DMS 273 treated with DMSO at 0.1 percent for 48 hours (cell line): ENCODE results near the gene NTNG1.

Experiments used
- DNase-seq: peaks from one replicate; lab custom pipeline; 2025; lab: John Stamatoyannopoulos, UW

The NTNG1 gene

DNA sequence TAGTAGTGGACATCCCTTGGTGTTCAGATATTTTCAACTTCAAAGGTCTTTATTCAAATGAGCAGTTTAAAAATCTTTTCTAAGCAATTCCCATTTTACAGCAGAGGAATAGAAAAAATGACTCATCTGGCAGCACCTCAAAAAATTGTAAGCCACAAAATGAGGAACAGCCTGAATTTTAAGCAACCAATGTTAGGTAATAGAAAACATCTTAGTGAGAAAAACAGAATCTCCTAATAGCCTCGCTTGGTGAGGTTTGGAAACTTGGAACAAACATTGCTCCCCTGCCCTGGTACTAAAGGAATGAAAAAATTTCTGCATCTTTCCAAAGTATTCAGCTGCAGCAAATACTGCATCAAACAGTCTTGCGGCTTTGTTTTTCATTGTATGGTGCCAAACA lies 264.4 kb downstream of the NTNG1 start:
- no peak for DNase-seq

DNA sequence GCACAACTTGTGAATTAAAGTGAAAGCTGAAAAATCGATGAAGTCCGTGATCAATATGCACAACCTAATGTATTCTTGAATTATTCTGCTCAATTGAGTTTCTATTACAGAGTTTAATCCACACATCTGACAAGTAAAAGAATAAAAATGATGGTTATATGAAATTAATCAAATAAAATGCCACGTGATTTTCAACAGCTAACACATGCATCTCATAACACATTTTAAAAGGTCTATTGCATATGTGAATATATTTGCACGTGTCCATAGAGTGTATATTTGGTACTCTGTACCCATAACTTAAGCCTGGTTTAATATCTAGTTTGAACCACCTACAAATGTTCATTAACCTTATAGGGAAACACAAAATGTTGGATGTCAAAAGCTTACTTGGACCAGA lies 266.2 kb downstream of the NTNG1 start:
- no peak for DNase-seq

DNA sequence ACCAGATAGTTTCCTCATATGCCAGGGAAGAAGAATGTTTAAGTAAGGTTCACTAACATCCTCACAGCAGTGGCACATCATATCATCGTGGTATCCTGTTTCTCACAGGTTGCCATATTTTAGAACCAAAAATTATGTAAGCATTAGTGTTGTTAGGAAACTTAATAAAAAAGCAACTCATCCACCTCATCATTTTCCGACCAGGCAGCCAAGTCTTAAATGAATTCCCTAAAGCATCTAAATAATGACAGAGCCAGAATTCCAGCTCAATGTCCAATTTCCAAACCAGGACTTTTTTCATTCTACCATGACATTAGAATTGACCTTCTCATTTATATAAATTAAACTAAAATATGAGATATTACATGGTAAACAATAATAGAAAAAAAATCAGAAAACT lies 272.7 kb downstream of the NTNG1 start:
- no peak for DNase-seq

DNA sequence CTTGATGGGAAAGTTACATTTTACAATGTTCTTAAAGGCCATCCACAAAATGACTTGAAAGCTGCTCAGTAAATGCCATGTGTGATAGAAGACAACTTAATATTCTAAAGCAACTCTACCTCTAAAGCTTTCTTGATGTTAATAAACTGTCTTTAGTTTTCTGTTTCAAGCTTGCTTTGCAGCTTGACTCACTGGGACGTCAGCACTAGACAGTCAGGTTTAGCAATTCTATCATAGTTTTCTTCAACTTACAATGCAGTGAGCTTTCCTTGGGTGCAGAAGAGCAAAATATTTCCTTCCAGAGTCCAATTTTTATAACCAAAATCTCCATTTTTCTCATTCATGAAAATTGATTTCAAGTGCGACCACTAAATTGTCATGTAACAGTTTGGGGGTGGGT lies 273.1 kb downstream of the NTNG1 start:
- no peak for DNase-seq

DNA sequence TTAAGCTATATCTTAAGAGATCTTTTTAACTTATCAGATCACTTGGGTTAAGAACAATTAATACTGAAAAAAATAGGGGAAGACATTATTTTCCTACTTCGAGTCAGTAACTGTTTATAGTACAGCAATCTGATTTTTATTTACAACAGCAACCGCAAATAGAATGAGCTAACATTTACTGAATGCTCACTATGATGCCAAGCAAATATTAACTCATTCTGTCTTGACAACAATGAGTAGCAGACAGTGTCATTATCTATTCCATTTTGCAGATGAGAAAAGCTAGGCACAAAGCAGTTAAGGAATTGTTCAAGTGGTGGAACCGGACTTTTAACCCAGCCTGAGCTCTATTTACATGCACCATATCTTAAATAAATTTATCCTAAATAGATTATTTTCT lies 273.7 kb downstream of the NTNG1 start:
- DNase-seq, result no peak

DNA sequence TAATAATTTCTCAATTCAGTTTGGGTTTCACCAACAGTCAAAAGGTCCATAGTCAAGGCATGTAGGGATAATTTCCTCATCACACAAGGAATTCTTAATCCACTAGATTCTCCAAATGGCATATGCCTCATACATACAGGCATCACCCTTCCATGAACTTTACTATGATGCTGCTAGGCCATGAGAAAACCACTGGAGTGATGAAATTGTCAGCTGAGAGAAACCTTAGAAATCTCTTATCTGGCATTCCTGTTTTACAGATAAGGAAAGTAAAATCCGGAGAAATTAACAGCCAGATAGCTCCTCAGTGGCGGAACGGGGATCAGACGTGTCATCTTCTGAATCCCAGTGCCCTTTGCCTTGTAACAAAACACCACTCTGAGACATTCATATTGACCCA lies 274.4 kb downstream of the NTNG1 start:
- DNase-seq, result no peak

DNA sequence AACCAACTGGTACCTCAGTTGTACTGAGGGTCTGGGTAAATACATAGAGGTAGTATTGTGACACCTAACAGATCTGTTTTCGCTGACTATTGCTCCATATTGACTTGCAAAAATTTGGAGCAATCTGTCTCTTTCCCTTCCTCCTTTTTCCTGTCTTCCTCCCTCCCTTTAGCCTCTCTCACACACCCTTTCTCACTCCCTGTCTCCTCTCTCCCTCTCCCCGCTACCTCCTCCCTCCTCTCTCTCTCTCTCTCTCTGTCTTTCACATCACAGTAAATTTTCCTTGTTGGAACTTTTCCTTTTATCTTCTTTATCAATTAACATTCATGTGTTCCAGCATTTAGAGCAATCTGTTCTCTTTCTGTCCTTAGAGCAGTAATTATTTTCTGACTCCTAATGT lies 278.2 kb downstream of the NTNG1 start:
- DNase-seq, result no peak

DNA sequence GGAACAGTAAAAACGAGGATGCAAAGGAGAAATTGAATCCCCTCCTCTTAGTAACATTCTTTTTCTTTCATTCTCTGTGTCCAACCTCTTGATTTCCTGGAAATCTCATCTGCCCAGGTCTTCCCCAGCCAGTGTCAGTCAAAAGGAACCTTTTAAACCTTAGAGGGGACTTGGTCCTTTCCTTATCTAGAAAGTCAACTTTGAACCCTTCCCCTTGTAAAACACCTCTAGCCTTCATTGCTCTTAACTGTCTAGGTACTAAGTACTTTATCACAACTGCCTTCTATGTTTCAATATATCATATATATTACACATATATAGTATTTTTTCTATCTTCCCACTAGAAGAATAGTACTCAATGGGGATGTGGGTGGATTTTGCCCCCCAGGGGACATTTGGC lies 282.1 kb downstream of the NTNG1 start:
- DNase-seq, result no peak

DNA sequence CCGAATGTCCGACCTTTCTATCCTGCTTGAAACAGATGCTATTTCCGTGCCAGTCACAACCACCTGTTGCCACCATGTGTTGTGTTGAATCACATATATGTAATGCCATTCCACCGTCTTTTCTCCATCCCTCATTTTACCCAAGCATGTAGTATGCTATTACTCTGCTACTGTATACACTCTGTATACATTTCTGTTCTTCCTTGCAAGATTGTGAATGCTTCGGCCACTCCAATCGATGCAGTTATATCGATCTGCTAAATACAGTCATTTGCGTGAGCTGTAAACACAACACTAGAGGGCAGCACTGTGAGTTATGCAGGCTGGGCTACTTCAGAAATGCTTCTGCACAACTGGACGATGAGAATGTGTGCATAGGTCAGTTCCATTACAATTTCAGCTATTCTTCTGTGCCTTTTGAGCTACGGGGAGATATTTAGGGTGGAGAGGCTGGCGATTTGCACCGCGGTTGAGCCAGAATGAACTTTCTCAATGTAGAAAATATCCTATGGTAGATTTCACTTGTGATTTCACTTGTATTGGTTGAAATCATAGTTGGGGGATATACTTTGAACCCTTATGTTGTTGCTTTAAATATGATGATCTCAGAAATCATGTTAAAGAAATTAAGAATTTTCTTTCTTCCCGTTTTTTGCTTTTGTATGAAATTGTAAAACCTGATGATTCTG lies 289.8 kb downstream of the NTNG1 start:
- DNase-seq, result no peak

DNA sequence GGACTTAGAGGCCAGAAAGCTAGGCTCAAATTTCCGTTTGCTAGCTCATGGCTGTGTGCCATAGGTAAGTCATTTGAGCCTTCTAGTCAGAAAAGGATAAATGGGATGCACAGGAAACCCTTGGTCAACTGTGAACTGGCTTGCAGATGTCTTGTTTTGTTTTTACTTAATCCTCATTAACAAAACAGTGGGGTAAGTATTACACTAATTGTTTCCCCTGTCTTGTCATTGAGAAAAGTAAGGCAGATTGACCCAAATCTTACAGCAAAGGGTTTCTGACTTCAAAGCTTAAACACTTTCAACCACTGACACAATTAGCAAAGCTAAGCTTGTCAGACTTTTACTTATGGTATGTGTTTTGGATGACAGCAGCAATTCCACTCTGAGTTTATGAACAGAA lies 291.3 kb downstream of the NTNG1 start:
- no peak for DNase-seq

DNA sequence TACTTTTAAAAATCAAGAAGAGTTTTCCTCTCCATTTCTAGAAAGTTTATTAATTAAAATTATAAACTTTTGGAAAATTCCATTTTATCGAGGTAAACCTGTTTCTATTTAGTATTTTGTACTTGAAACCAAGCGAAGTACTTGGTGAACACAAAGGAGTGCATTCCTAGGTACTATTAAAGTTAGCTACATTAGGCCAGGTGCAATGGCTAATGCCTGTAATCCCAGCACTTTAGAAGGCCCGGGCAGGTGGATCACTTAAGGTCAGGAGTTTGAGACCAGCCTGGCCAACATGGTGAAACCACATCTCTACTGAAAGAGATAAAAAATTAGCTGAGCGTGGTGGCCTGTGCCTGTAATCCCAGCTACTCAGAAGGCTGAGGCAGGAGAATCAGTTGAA lies 292.2 kb downstream of the NTNG1 start:
- DNase-seq, result no peak

DNA sequence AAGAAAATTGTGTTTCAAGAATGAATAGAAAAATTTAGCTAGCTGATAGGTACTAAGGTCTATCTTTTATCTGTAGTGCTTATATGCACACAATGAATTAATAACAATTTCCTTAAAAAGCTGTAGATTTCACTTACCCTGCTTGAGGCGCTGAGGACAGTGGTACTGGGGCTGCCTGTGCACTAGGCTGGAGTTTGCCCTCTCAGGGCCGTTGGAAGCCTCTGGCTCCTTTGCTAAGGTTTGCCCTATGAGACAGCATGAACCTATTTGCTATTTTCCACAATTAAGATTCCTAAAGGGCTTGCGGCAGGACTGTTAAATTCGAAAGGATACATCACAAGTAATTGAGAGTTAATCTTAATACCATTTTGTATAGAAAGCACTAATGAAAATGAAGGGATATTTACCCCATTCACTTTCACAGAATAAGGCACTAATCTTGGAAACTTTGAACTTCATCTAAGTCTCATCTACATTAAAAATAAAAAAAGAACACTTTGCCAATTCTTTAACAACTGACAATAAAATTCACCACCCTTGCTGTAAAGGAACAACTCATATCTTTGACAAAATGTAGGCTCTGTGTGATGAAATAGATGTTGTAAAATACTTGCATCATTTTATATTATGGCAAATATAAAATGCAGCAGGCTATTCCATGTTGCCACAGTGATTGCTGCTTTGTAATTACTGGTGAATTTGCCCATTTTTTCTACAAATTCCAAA lies 293.0 kb downstream of the NTNG1 start:
- no peak for DNase-seq

DNA sequence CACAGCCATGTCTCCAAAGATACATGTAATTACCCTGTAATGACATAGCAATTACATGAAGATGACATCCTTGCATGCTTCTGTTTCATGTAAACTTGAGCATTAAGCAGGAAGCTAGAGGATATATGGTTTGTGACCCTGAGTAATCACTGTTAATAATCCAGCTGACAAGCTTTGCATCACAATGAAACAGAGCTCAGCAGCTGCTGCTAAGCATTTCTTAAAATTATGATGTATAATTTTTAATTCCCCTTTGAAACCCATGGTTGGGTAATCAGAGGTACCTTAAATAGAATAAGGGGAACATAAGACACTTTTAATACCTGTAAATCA lies 293.5 kb downstream of the NTNG1 start:
- no peak for DNase-seq

DNA sequence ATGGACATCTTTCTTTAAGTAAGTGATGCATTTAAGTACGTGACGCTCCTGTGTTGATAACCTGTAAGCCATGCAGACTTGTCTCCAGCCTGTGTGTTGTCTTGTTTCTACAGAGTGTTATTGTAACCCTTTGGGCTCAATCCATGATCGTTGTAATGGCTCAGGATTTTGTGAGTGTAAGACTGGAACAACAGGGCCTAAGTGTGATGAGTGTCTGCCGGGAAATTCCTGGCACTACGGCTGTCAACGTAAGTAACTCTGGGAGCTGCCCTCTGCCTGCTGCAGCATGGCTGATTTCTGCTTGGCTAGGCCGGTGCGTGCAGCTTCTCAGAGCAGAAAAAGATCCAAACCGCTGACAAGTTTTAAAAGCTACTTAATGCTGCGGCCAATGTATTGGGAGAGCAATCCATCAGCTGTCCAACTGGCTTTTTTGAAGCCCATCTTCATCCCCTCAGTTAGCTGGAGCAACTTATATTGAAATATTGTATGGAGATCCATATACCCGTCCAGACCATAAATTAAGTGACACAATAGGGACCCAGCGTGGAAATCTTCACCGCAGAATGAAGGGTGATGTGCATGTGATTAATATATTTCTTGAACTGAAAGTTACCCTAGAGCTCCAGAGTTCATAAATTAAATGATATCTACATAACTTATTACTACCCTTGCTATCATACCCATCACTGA lies 295.9 kb downstream of the NTNG1 start:
- DNase-seq, result no peak

DNA sequence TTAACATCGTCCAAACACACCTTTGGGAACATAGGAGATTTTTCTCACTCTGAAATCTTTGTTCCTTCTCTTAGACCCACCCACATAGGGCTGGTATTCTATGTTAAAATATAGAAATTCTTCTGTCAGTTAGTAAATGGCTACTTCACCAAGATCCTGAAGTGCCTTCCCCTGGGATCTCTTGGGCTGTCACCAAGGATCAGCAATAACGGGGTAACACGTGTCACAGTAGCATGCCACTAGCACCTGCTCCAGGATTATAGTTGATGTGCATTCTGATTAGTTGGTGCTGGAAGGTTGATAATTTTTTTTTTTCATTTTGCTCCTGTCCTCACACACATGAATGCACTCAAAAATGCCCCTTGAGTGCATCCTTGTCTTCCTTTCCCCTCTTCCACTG lies 298.7 kb downstream of the NTNG1 start:
- DNase-seq, result no peak

DNA sequence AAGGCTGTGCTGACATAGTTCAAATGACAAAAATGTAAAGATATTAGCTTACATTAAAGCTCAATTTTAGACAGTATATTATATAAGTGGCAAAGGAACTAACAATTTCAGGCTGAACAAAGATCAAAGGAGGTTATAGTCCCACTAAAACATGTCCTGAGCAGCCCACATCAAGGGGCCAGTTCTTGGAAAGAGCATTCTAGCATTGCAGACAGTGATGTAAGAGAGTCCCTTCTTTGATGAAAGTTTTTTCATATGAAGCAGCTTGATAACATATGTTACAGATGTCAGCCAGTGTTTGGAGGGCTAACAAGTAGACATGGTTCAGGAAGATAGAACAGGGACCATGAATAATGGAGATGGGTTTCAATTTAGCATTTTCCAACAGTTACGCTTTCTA lies 301.7 kb downstream of the NTNG1 start:
- no peak for DNase-seq

DNA sequence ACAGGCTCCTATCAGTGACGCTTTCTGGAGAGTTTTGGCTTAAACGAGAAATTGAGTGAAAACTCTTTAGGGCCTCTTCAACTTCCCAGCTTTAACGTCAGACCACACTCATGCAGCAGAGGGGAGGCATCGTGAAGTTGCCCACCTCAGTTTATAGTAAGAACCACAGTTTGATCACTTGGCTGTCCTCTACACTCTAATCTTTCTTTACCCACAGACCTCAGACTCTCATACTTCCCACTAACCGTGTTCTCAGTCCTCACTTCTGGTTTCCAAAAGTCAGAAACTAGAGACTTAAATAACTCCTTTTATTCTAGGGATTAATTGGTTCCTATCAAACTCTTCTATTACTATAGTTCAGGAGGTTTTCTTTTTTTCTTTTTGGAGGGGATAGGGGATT lies 302.2 kb downstream of the NTNG1 start:
- DNase-seq, result no peak

DNA sequence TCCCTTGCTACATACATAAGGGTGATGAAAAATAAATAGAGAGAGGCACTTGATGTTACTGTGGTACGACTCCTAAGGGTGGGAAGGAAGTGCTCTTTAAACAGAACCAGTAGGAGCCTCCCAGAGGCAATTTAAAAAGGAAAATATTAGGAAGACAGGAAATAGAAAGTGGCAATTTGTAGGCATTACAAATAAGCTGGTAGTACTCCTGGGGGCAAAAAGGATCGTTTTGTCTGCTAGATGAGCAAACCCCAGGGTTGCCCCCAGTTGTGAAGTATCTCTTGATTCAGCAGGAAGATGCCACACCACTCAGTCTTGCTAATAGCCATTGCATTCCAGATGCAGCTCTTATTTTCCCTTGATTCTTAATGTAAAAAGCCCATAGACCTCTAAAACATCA lies 303.0 kb downstream of the NTNG1 start:
- no peak for DNase-seq

DNA sequence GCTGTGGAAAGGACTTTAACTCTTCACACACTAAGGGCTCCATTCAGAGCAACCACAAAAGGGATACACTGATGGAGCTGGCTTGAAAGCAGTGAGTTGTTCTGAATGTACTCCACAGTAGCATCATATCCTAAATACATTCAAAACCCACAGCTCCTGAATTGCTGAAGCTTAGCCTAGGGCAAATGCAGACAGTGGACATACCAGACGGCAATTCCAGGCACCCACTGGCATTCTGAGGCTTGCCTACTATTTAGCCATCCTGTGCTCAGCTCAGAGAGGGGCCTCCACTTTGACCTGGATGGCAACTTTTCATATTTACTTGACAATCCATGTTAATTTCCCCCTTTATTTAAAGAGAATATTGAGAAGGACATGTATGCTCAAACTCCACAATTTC lies 303.5 kb downstream of the NTNG1 start:
- DNase-seq, result no peak

DNA sequence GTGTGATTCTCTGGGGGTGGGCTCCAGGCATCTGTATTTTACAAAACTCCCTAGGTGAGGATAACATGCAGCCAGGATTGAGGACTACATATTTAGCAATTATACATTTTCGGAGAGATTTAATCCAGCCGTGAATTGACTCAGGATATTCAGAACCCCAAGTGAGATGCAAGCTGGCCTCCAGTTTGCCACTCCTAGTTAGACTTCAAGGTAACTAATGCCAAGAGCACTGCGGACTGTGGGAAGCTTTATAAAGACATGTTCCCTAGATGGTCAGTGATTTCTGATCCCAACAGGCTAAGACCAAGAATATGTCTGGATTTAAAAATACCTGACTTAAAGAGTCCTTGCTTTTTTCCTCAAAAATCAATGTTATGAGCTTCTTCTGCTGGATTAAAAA lies 308.5 kb downstream of the NTNG1 start:
- no peak for DNase-seq

DNA sequence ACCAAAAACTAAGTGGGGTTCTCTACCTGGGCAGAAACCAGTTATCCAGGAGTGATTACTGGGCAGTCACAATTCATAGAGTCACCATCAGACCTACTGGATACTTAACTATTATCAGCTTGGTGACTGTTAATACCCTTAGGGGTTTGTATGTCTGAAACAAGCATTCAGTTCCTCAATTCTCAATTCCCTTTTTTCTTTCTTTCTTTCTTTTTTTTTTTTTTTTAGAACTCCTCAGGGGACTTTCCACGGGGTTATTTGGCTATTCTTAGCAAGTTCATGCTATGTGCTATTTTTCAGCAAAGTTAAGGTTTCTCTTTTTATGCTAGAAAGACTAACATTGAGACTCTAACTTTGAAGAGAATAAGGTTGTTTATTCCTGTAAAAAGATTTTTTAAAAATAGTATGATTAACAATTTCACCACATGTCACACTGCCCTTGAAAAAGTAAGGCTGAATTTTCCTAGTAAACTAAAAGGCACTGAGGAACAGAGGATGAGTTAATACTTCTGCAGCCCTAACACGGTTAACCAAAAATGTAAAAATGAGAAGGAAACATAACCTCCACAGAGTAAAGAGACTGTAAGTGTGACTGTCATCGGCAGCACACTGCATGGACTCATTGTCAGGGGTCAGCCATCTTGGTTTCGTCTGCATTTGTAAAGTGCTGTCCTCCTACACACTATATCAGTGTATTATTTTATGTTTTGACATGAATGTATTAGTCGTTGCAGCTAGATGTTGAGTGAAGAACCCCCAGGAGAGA lies 310.2 kb downstream of the NTNG1 start:
- DNase-seq, result no peak

DNA sequence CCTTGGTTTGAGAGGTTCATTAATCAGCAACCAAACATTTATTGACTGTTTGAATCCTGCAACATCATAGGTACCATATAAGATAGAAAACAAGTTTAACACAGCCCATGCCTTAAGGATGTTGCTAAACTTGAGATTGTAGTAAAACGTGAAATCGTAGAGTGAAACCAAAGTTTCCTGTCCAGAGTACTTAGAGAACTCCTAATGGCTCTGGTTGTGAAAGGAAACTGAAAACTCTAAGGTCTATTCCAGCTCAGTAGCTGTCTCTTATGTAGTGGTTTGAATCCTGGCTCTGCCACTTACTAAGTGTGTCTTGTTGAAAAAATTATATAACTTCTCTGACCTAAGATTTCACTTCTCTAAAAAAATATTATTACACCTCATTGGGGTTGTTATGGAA lies 310.9 kb downstream of the NTNG1 start:
- no peak for DNase-seq

DNA sequence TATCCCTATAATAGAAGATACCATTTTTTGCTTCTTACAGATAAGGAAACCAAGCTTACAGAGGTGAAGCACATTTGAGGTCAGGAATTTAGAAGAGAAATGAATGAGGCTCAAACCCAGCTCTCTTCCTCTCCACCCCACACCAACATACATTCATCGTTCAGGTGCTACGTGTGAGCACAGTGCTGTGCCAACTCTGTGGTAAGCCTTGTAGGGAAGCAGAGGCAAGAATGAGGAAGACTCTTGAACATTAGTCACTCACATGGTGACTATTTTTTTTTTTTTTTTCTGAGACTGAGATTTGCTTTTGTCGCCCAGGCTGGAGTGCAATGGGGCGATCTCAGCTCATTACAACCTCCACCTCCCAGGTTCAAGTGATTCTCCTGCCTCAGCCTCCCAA lies 314.0 kb downstream of the NTNG1 start:
- DNase-seq, result no peak
